ENCODE data around the gene APOC1.

DNA sequence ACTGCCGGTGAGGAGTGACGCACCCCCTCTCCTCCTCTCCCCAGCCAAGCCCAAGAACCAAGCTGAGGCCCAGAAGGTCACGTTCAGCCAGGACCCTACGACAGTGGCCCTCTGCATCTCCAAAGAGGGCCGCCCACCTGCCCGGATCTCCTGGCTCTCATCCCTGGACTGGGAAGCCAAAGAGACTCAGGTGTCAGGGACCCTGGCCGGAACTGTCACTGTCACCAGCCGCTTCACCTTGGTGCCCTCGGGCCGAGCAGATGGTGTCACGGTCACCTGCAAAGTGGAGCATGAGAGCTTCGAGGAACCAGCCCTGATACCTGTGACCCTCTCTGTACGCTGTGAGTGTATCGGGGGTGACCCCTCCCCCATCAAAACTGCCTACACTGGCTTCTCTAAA lies 42.6 kb upstream of the APOC1 start:
- TF ChIP-seq, protein P1, sequence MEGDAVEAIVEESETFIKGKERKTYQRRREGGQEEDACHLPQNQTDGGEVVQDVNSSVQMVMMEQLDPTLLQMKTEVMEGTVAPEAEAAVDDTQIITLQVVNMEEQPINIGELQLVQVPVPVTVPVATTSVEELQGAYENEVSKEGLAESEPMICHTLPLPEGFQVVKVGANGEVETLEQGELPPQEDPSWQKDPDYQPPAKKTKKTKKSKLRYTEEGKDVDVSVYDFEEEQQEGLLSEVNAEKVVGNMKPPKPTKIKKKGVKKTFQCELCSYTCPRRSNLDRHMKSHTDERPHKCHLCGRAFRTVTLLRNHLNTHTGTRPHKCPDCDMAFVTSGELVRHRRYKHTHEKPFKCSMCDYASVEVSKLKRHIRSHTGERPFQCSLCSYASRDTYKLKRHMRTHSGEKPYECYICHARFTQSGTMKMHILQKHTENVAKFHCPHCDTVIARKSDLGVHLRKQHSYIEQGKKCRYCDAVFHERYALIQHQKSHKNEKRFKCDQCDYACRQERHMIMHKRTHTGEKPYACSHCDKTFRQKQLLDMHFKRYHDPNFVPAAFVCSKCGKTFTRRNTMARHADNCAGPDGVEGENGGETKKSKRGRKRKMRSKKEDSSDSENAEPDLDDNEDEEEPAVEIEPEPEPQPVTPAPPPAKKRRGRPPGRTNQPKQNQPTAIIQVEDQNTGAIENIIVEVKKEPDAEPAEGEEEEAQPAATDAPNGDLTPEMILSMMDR (IDR thresholded peaks at IDR 0.05), result no peak
- no peak for TF ChIP-seq POLR2A (IDR thresholded peaks at IDR 0.05)
